ENCODE data around the gene TIMMDC1.

Gene TIMMDC1

DNA sequence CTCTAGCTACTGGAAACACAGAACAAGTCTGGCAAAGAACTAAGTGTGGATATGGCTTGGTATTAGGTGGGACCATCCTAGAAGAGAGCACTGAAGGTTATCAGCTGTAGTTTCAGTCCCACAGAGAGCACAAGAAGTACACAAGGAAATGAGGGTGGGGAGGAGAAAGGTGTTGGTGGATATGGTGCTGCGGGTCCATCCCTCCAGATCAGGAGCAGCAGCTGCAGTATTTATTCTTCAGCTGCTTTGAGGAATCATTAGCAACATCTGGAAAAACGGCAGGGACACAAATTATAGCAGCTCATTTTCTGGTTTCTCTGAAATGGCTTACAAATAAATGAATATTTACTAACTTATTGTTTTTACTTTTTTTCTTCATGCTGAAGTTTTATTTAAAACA lies 32.1 kb downstream of the TIMMDC1 start:
- no peak for DNase-seq (ENCODE audit: extremely low read depth, insufficient read length)
- H3K36me3 ChIP-seq (ENCODE audit: control insufficient read depth, insufficient read depth, low read length), result peaks cover 27% of the 10 kb centered on the region
- H3K4me3 ChIP-seq (replicated peaks; ENCODE audit: low read depth, low read length), result no peak overlapping the region
- no peaks in the 10 kb centered on the region for H3K27me3 ChIP-seq (replicated peaks; ENCODE audit: control insufficient read depth, insufficient read depth, low read length)
- TF ChIP-seq, protein P1, sequence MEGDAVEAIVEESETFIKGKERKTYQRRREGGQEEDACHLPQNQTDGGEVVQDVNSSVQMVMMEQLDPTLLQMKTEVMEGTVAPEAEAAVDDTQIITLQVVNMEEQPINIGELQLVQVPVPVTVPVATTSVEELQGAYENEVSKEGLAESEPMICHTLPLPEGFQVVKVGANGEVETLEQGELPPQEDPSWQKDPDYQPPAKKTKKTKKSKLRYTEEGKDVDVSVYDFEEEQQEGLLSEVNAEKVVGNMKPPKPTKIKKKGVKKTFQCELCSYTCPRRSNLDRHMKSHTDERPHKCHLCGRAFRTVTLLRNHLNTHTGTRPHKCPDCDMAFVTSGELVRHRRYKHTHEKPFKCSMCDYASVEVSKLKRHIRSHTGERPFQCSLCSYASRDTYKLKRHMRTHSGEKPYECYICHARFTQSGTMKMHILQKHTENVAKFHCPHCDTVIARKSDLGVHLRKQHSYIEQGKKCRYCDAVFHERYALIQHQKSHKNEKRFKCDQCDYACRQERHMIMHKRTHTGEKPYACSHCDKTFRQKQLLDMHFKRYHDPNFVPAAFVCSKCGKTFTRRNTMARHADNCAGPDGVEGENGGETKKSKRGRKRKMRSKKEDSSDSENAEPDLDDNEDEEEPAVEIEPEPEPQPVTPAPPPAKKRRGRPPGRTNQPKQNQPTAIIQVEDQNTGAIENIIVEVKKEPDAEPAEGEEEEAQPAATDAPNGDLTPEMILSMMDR (IDR thresholded peaks at IDR 0.05; ENCODE audit: insufficient read depth, low read length, poor library complexity, severe bottlenecking), result no peak

DNA sequence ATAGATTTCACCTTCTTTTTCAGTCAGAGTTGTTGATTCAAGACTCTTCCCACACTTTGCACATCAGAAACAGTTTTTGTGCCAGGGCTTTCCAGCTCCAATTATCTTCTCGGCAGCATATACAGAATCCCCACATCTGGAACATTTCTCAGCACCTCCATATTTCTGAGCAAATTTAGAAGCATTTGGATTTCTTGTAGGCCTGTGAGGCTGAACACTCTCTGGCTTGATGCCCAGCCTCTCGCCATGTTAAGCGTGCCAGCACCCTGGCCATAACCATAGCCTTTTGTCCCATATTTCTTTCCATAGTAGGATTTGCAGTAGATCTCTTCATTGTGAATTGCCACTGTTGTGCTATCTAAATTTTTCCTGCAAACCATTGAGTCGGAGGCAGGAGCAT lies 32.8 kb downstream of the TIMMDC1 start:
- no peak overlapping the region for H3K4me3 ChIP-seq (replicated peaks; ENCODE audit: low read depth, low read length)
- DNase-seq (ENCODE audit: extremely low read depth, insufficient read length), result no peak
- TF ChIP-seq, protein P1 (IDR thresholded peaks at IDR 0.05; ENCODE audit: insufficient read depth, low read length, poor library complexity, severe bottlenecking), result no peak
- no peaks in the 10 kb centered on the region for H3K27me3 ChIP-seq (replicated peaks; ENCODE audit: control insufficient read depth, insufficient read depth, low read length)
- H3K36me3 ChIP-seq (ENCODE audit: control insufficient read depth, insufficient read depth, low read length), result peaks cover 23% of the 10 kb centered on the region

DNA sequence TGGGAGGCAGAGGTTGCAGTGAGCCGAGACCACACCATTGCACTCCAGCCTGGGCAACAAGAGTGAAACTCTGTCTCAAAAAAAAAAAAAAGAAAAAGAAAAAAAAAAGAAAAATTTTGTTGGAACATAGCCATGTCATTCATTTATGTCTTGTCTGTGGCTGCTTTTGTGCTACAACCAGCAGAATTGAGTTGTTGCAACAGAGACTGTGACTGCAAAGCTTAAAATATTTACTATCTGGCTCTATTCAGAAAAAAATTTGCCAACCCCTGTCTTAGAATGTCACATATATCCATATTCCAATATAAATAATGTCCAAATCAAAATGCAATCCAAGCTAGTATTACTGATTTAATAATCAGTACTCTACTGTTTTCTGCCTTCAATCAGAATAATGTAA lies 35.9 kb downstream of the TIMMDC1 start:
- DNase-seq (ENCODE audit: extremely low read depth, insufficient read length), result no peak
- Histone ChIP-seq H3K4me3 (replicated peaks; ENCODE audit: low read depth, low read length) (no peak overlapping the region), H3K36me3 (ENCODE audit: control insufficient read depth, insufficient read depth, low read length) (peaks cover 13% of the 10 kb centered on the region), H3K27me3 (replicated peaks; ENCODE audit: control insufficient read depth, insufficient read depth, low read length) (no peaks in the 10 kb centered on the region)
- TF ChIP-seq, protein P1 (IDR thresholded peaks at IDR 0.05; ENCODE audit: insufficient read depth, low read length, poor library complexity, severe bottlenecking), result no peak

DNA sequence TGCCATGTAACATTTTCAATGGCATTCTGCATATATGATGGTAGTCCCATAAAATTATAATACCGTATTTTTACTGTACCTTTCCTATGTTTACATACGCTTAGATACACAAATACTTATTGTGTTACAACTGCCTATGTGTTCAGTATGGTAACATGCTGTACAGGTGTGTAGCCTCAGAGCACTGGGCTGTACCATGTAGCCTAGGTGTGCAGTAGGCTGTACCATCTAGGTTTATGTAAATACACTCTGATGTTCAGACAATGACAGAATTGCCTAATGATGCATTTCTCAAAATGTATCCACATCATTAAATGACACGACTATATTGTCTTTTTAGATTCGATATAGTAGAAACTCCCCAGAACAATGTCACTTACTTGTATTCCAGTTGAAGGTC lies 38.4 kb downstream of the TIMMDC1 start:
- no peak overlapping the region for H3K4me3 ChIP-seq (replicated peaks; ENCODE audit: low read depth, low read length)
- no peaks in the 10 kb centered on the region for H3K27me3 ChIP-seq (replicated peaks; ENCODE audit: control insufficient read depth, insufficient read depth, low read length)
- peaks cover 9% of the 10 kb centered on the region for H3K36me3 ChIP-seq (ENCODE audit: control insufficient read depth, insufficient read depth, low read length)
- DNase-seq (ENCODE audit: extremely low read depth, insufficient read length), result no peak
- TF ChIP-seq, protein P1 (IDR thresholded peaks at IDR 0.05; ENCODE audit: insufficient read depth, low read length, poor library complexity, severe bottlenecking), result no peak

DNA sequence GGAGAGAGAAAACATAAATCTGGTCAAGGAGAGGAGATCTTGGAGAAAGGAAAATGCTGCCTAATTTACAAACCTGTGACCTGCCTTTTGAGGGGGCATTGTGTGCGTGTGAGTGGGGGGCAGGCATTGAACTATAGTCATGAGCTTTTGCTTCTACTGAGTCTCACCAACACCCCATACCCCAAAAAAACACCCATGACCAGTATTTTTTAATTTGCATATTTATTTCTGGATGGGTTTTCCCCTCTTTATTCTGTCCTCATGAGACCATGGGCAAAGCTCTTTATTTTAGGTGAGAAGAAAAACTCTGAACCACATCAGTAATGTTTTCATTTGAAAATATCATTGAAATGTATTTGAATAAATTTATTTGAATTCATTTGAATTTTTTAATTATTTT lies 40.4 kb downstream of the TIMMDC1 start:
- no peak for DNase-seq (ENCODE audit: extremely low read depth, insufficient read length)
- Histone ChIP-seq H3K36me3 (ENCODE audit: control insufficient read depth, insufficient read depth, low read length) (peaks cover 7% of the 10 kb centered on the region), H3K27me3 (replicated peaks; ENCODE audit: control insufficient read depth, insufficient read depth, low read length) (no peaks in the 10 kb centered on the region), H3K4me3 (replicated peaks; ENCODE audit: low read depth, low read length) (no peak overlapping the region)
- TF ChIP-seq, protein P1 (IDR thresholded peaks at IDR 0.05; ENCODE audit: insufficient read depth, low read length, poor library complexity, severe bottlenecking), result no peak

DNA sequence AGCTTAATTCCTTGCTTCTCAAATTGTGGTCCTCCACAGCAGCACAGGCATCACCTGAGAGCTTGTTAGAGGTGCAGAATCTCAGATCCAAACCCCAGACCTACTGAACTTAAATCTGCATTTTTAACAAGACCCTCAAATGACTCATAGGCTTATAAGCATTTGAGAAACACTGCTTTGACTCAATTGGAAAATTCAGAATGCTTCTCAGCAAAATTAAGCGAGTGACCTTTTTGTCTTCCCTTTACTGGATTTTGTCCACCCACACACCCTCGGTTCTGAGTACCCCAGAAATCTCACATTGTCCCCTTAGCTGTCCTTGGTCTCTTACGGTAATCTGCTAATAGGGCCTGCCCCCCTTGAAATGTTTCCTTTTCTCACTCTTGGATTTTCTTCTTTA lies 43.2 kb downstream of the TIMMDC1 start:
- no peak for DNase-seq (ENCODE audit: extremely low read depth, insufficient read length)
- Histone ChIP-seq H3K4me3 (replicated peaks; ENCODE audit: low read depth, low read length) (no peak overlapping the region), H3K36me3 (ENCODE audit: control insufficient read depth, insufficient read depth, low read length) (peaks cover 12% of the 10 kb centered on the region), H3K27me3 (replicated peaks; ENCODE audit: control insufficient read depth, insufficient read depth, low read length) (no peaks in the 10 kb centered on the region)
- TF ChIP-seq, protein P1 (IDR thresholded peaks at IDR 0.05; ENCODE audit: insufficient read depth, low read length, poor library complexity, severe bottlenecking), result no peak
